DOHH2 (cell line): ENCODE data around the gene NECTIN3.

ENCODE experiments used
- H3F3A ChIP-seq: fragments of 200-600 bp; sonication (generic), shearing (Covaris generic); 2 replicates; pipeline ENCODE4 v1.6.0; 2016; ENCODE audit warnings: antibody characterized with exemption, mild to moderate bottlenecking; ENCODE audit not compliant: control insufficient read depth, insufficient read depth
- H3K27ac ChIP-seq: fragments of 200-600 bp; sonication (generic); 2 replicates; pipeline ENCODE4 v1.5.1; 2014; ENCODE audit warnings: low read depth, mild to moderate bottlenecking, low read length, moderate library complexity
- H3K27me3 ChIP-seq: fragments of 200-600 bp; sonication (generic); 2 replicates; pipeline ENCODE4 v1.6.1; 2014; ENCODE audit warnings: mild to moderate bottlenecking, low read length, mixed read lengths; ENCODE audit not compliant: control insufficient read depth
- H3K36me3 ChIP-seq: fragments of 200-600 bp; sonication (generic); 2 replicates; pipeline ENCODE4 v1.6.1; 2014; ENCODE audit warnings: mild to moderate bottlenecking, low read length, moderate library complexity, mixed read lengths; ENCODE audit not compliant: control insufficient read depth
- H3K4me1 ChIP-seq: fragments of 200-600 bp; sonication (generic); 2 replicates; pipeline ENCODE4 v1.6.1; 2014; ENCODE audit warnings: mild to moderate bottlenecking, low read length, mixed read lengths; ENCODE audit not compliant: control insufficient read depth
- H3K4me2 ChIP-seq: fragments of 200-600 bp; sonication (generic); 2 replicates; pipeline ENCODE4 v1.6.0; 2014; ENCODE audit warnings: mild to moderate bottlenecking, low read length, moderate library complexity
- H3K4me3 ChIP-seq: fragments of 200-600 bp; sonication (generic); 2 replicates; pipeline ENCODE4 v1.5.1; 2014; ENCODE audit warnings: mild to moderate bottlenecking, low read length, mixed read lengths
- H3K79me2 ChIP-seq: fragments of 200-600 bp; sonication (generic); 2 replicates; pipeline ENCODE4 v1.6.1; 2014; ENCODE audit warnings: mild to moderate bottlenecking, low read length, mixed read lengths; ENCODE audit not compliant: control insufficient read depth
- H3K9me2 ChIP-seq: fragments of 200-600 bp; sonication (generic); replicated peaks from 2 replicates; pipeline ENCODE4 v1.6.1; 2014; ENCODE audit warnings: mild to moderate bottlenecking, low read length, mixed read lengths; ENCODE audit not compliant: control insufficient read depth
- H3K9me3 ChIP-seq: fragments of 200-600 bp; sonication (generic); 2 replicates; pipeline ENCODE4 v1.6.1; 2014; ENCODE audit warnings: antibody characterized with exemption, low read length, mixed read lengths; ENCODE audit not compliant: control insufficient read depth, insufficient read depth
- H4K20me1 ChIP-seq: fragments of 200-600 bp; sonication (generic); 2 replicates; pipeline ENCODE4 v1.6.0; 2014; ENCODE audit warnings: low read depth, mild to moderate bottlenecking, antibody characterized with exemption, low read length, moderate library complexity; ENCODE audit not compliant: control insufficient read depth, insufficient read depth
- CTCF ChIP-seq: fragments of 200-600 bp; sonication (generic); IDR thresholded peaks from one replicate; pipeline ENCODE4 v1.5.1; 2014; ENCODE audit warnings: antibody characterized with exemption, mild to moderate bottlenecking, low read depth, low read length; ENCODE audit not compliant: poor library complexity, severe bottlenecking
- EZH2phosphoT487 ChIP-seq: fragments of 200-600 bp; sonication (generic); IDR thresholded peaks from 2 replicates; pipeline ENCODE4 v1.6.1; 2017; ENCODE audit warnings: borderline replicate concordance, mild to moderate bottlenecking, antibody characterized with exemption, low read length, moderate library complexity, mixed read lengths

The NECTIN3 gene

GRCh38 chr3:111071257-111072030, at the start of gene NECTIN3:
TSS of gene NECTIN3 (plus strand) at chr3:111071816. CDS start at chr3:111072018, 202 bp downstream.
- Histone ChIP-seq H3K79me2 (no peaks in the 10 kb centered on the region), H3K4me2 (no peak within 1 kb of the TSS), H3K27ac (no peak within 1 kb of the TSS)

GRCh38 chr3:111027868-111028267, 43.7 kb upstream of the NECTIN3 start:
- no peak overlapping the region for H3K27ac ChIP-seq
- no peaks in the 10 kb centered on the region for H3K27me3 ChIP-seq
- H3K4me1 ChIP-seq: no peaks in the 10 kb centered on the region
- H3K4me2 ChIP-seq: no peak overlapping the region
- H3K36me3 ChIP-seq: no peaks in the 10 kb centered on the region
- H3K9me2 ChIP-seq: no peaks in the 10 kb centered on the region
- H3K9me3 ChIP-seq: no peaks in the 10 kb centered on the region
- no peak overlapping the region for H3K4me3 ChIP-seq
- H3K79me2 ChIP-seq: no peaks in the 10 kb centered on the region
- TF ChIP-seq EZH2phosphoT487: no peak
- TF ChIP-seq CTCF: no peak
- no peaks in the 10 kb centered on the region for H3F3A ChIP-seq
- H4K20me1 ChIP-seq: no peaks in the 10 kb centered on the region

More at GRCh38 chr3:111071257-111072030, at the start of gene NECTIN3:
- 0 out of 2 replicates have a peak, but pooled peaks cover 5% of the 10 kb centered on the region for H3K9me3 ChIP-seq
- H3F3A ChIP-seq: no peaks in the 10 kb centered on the region
- H3K4me3 ChIP-seq: no peak within 1 kb of the TSS
- TF ChIP-seq EZH2phosphoT487 (no peak), CTCF (no peak)
- H3K27me3 ChIP-seq: no peaks in the 10 kb centered on the region
- H3K9me2 ChIP-seq: no peaks in the 10 kb centered on the region
- no peaks in the 10 kb centered on the region for H3K4me1 ChIP-seq
- no peaks in the 10 kb centered on the region for H3K36me3 ChIP-seq
- H4K20me1 ChIP-seq: no peaks in the 10 kb centered on the region

GRCh38 chr3:111031538-111031937, 40.1 kb upstream of the NECTIN3 start:
- TF ChIP-seq EZH2phosphoT487: no peak
- TF ChIP-seq CTCF: no peak
- H3F3A ChIP-seq: no peaks in the 10 kb centered on the region
- no peak overlapping the region for H3K4me3 ChIP-seq
- H3K4me2 ChIP-seq: no peak overlapping the region
- no peaks in the 10 kb centered on the region for H3K79me2 ChIP-seq
- H3K4me1 ChIP-seq: no peaks in the 10 kb centered on the region
- H3K9me3 ChIP-seq: no peaks in the 10 kb centered on the region
- H3K27me3 ChIP-seq: no peaks in the 10 kb centered on the region
- no peaks in the 10 kb centered on the region for H3K36me3 ChIP-seq
- no peaks in the 10 kb centered on the region for H3K9me2 ChIP-seq
- H3K27ac ChIP-seq: no peak overlapping the region
- H4K20me1 ChIP-seq: no peaks in the 10 kb centered on the region
